WTC11 (cell line): Measurements from ENCODE around the gene LRMDA.

Experiments
- NFATC4 ChIP-seq: fragments of 250-450 bp; sonication (Bioruptor Pico); IDR thresholded peaks from 2 replicates; pipeline ENCODE4 v1.9.0; 2021; ENCODE audit warnings: mild to moderate bottlenecking
- ZNF317 ChIP-seq: sonication (generic); formaldehyde crosslinking; IDR thresholded peaks from 2 replicates; pipeline ENCODE4 v1.8.1; 2023; ENCODE audit warnings: low read depth, mild to moderate bottlenecking, moderate library complexity, missing genetic modification reagents, borderline replicate concordance
- TF ChIP-seq, protein P1 (sequence below): sonication (generic); formaldehyde crosslinking; IDR thresholded peaks from 2 replicates; pipeline ENCODE4 v1.8.0; 2022; ENCODE audit warnings: mild to moderate bottlenecking, missing genetic modification reagents
- TF ChIP-seq, protein P2 (sequence below): sonication (generic); formaldehyde crosslinking; IDR thresholded peaks from 2 replicates; pipeline ENCODE4 v1.8.1; 2023; ENCODE audit warnings: mild to moderate bottlenecking, missing genetic modification reagents

DNA sequence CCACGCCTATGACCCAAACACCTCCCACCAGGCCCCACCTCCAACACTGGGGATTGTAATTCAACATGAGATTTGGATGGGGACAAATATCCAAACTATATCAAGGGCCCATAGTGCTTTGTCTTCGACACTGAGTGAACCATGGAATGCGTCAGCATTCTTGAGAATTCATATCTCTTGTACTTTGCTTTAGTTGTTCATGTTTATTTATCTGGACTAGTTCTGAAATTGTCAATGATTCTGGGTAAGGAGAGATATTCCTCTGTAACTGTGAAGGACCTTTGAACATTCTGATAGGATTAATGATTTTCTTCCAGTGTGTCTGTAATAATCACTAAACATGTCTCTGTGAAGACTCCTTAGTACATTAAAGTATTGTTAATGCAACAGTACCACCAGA, 374.8 kb downstream of the LRMDA start:
- TF ChIP-seq, protein P1, sequence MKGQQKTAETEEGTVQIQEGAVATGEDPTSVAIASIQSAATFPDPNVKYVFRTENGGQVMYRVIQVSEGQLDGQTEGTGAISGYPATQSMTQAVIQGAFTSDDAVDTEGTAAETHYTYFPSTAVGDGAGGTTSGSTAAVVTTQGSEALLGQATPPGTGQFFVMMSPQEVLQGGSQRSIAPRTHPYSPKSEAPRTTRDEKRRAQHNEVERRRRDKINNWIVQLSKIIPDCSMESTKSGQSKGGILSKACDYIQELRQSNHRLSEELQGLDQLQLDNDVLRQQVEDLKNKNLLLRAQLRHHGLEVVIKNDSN (CRISPR knock-in tag) = no peak
- TF ChIP-seq ZNF317 (CRISPR knock-in tag) (no peak), NFATC4 (no peak)
- TF ChIP-seq, protein P2, sequence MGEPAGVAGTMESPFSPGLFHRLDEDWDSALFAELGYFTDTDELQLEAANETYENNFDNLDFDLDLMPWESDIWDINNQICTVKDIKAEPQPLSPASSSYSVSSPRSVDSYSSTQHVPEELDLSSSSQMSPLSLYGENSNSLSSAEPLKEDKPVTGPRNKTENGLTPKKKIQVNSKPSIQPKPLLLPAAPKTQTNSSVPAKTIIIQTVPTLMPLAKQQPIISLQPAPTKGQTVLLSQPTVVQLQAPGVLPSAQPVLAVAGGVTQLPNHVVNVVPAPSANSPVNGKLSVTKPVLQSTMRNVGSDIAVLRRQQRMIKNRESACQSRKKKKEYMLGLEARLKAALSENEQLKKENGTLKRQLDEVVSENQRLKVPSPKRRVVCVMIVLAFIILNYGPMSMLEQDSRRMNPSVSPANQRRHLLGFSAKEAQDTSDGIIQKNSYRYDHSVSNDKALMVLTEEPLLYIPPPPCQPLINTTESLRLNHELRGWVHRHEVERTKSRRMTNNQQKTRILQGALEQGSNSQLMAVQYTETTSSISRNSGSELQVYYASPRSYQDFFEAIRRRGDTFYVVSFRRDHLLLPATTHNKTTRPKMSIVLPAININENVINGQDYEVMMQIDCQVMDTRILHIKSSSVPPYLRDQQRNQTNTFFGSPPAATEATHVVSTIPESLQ (CRISPR knock-in tag) = no peak
